Esophagus muscularis mucosa (tissue), 3 donors: ENCODE results near the gene SLC39A13.
A peak's percentile ranks its signal among the peaks of the same experiment; 100 is the strongest.

ENCODE experiments used
- EP300 ChIP-seq: sonication (generic); formaldehyde crosslinking; IDR thresholded peaks from one replicate; pipeline ENCODE4 v1.6.1; 2017; ENCODE audit warnings: antibody characterized with exemption
- TF ChIP-seq, protein P1 (sequence below), 3 experiments: fragments of 200-600 bp in 2 of 3; fragments of 450-650 bp in 1 of 3; sonication (generic) in 2 of 3; IDR thresholded peaks; one replicate each; pipeline ENCODE4 v1.5.1; 2017 to 2019; ENCODE audit warnings: antibody characterized with exemption in 3 of 3, mild to moderate bottlenecking in 2 of 3, moderate library complexity in 1 of 3

DNA sequence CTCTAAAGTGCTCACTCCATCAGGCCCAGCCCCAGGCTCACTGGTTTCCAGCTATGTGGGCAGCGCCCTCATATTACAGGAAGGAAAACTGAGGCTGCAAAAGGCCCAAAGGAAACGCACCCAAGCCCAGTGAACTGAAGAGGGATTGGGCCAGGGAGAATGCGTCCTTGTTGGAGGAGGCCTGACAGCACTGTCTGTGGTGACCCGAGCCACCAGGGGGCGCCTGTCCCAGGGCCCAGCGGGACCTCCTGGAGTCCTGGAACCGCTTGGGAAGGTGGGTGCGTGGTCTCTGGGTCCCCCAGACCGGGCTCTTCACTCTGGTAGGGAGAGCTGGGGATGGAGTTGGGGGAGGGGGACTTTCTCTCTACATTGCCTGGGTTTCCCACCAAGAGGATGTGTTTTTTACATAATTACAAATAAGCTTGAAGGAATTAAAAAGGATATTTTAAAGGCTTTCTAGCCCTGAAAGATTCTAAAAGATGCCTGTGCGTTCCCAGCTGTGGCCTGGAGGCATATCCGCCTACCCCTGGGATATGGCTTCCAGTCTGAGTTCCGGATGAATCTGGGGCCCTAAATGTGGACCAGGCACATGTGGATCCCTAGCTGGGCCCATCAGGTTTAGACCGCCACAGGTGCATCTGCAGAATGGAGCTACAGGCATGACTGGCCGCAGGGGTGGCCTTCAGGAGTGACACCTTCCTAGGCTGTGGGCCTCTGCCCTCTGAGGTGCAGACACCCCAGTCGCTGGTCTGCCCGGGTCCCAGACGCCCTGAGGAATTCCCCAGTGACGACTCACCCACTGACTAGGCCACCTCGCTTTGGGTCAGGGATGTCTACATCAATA, 34.3 kb upstream of the SLC39A13 start:
- TF ChIP-seq, protein P1, sequence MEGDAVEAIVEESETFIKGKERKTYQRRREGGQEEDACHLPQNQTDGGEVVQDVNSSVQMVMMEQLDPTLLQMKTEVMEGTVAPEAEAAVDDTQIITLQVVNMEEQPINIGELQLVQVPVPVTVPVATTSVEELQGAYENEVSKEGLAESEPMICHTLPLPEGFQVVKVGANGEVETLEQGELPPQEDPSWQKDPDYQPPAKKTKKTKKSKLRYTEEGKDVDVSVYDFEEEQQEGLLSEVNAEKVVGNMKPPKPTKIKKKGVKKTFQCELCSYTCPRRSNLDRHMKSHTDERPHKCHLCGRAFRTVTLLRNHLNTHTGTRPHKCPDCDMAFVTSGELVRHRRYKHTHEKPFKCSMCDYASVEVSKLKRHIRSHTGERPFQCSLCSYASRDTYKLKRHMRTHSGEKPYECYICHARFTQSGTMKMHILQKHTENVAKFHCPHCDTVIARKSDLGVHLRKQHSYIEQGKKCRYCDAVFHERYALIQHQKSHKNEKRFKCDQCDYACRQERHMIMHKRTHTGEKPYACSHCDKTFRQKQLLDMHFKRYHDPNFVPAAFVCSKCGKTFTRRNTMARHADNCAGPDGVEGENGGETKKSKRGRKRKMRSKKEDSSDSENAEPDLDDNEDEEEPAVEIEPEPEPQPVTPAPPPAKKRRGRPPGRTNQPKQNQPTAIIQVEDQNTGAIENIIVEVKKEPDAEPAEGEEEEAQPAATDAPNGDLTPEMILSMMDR (IDR thresholded peaks at IDR 0.05), result peak in 2 of 3 experiments; percentile 88 to 90
- no peak for TF ChIP-seq EP300
